CD4-positive, alpha-beta T cell treated with Interleukin-2 at 100 ng/mL for 4 hours (primary cell): Measurements from ENCODE around the gene ARIH2.
A peak's percentile ranks its signal among the peaks of the same experiment; 100 is the strongest.
"Not testable (repeated sequence)": the region's sequence is repeated elsewhere in the genome, so short reads cannot be mapped to it uniquely, and the experiment has no call there.

ENCODE experiments used
- DNase-seq: peaks from one replicate; pipeline ENCODE4 v3.0.0-alpha.2; 2020; ENCODE audit warnings: low spot score

Gene ARIH2

DNA sequence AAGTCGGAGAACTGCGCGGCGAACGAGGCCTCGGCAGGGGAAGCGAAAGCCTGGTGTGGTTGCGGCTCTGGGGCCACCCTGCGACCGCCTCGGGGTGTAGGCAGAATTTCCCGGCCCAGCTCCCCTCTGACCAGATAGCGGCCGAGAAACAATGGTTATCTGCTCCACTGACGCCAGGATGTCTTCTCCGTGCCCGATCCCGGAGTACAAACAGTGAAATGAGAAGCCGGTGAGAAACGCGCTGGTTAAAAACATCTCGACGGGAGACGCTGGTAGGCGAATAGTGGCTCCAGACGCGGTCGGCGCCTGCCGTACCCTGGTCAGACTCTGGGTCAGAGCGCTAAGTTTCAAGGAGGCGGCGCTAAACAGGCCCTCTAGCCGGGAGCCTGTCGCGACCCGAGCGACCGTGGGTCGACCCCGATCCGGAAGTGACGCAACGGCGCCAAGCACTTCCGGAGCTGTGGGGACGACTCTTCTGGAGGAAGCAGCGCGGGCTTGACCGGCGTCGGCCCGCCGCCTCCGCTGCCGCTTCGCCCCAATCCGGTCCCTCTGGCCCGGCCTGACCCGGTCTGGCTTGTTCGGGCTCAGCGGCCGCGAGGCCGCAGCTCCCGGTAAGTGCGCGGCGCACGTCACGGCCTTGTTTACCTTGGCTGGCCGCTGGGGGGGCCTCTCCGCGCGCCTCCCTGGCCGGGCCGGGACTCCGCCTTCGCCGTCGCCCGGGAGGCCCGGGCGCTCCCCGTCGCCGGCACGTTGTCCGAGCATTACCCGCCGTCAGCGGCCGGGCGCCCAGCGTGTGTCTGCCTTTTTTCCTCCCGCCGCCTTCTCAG is at the start of gene ARIH2:
Gene ARIH2 (plus strand): TSS at position 455 of the 827 bp plus-strand sequence. CDS start 8,717 bp downstream, outside the sequence.
- peak; percentile 83 for DNase-seq

DNA sequence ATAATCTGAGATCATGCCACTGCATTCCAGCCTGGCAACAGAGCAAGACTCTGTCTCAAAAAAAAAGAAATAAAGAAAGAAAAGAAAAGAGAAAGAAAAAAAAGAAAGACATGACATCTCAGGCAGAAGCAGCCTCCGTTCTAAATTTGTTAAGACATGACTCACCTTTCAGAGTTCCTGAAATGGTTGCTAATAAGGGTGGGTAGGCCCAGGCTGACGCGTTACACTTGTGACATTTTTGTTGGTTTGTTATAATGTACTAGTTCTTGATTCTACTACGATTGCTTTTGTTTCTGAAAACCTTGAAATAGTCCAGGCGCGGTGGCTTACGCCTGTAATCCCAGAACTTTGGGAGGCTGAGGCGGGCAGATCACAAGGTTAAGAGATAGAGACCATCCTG is 41.0 kb upstream of the ARIH2 start:
- DNase-seq, result no peak

DNA sequence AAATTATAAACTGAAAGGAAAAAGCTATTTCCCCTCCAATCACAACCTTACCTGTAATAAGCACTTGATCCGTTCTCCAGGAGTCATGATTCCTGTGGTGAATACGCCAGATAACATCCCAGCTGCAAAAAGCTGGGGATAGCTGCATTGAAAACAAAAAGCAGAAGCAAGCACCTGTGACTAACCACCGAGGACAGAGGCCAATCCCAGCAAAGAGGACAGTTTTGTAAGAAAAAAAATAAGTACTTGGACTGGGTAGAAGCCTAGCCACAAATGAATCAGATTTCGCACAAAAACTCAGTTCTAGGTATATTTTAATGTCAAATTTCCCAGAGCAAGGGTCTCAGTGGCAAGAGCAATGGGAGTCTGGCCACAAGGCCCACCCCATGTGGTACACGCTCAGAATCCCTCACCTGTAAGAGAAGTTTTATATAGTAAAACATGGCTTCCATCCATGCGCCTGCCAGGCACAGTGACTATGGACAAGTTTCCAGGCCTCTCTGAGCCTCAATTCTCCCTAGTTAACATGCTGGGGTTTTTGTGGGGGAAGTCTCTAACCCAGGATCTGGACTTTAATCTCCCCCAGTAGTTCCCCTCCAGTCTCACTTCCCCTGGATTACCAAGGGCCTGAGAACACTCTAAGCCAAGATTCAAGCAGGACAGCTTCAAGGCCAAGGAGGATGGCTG is 39.2 kb upstream of the ARIH2 start:
- DNase-seq, result no peak

DNA sequence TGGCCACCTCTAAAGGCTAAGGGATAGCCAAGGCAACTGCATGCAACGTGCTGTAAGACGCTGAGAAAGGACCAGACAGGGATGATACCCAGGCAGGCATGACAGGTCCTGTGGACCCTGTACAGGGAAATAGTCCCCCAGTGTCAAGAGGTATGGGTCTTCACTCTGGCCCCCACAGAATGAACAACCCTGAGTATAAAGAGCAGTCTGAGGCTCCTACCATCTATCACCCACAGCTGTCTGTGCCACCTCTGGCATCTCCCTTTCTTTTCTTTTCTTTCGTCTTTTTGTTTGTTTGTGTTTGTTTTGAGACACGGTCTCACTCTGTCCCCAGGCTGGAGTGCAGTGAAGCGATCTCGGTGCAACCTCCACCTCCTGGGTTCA is 38.7 kb upstream of the ARIH2 start:
- no peak for DNase-seq

DNA sequence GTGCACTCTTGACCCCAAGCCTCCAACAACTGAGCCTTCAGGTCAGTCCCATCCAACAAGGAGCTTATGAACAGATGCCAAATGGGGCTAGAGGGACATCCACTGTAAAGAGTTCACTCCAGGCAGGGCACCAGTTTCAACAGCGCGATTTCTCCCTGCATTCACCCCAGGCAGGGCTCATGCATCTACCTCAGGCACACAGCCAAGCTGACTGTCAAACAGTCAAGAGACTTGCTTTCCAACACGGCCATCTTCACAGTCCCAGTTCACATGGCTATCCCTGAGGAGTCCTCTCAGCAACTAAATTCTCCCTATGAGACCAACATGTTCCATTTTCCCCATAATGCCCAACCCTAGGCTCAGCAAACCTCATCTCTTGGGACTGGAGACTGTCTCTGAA is 37.6 kb upstream of the ARIH2 start:
- DNase-seq, result no peak

DNA sequence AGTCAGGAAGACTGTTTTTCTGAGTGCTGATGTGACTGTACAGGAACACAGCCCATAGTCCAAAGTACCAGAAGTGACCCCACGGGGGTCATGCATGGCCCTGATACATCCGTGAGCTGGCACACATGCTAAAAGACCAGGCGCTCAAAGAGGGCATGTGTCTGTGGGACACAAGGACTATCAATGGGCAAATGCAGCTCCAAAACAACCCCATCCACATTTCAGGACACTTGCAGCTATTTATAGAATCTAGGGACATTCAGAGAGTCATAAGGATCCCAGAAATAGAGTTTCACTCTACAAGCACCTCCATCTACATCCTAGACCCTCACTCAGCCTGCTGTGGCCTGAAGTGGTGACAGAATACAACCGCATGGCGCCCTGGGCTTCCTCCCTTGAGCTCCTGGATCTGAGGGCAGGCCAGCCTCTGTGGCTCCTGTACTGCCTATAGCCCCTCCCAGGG is 37.0 kb upstream of the ARIH2 start:
- no peak for DNase-seq

DNA sequence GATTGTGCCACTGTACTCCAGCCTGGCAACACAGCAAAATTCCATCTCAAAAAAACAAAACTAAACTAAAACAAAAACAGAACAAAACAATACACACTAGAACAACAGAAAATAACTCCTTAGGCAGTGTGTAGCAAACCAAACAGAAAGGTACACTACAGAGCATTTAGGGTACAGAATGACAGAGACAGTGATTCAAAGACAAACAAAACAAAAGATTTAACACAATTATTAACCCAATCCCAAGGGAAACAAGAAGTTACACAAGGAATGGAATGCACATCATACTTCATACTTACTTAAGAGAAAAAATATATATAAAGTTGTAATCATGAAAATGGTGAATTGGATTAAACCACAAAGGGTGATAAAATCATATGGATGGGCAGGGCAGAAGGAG is 32.9 kb upstream of the ARIH2 start:
- DNase-seq, result no peak

DNA sequence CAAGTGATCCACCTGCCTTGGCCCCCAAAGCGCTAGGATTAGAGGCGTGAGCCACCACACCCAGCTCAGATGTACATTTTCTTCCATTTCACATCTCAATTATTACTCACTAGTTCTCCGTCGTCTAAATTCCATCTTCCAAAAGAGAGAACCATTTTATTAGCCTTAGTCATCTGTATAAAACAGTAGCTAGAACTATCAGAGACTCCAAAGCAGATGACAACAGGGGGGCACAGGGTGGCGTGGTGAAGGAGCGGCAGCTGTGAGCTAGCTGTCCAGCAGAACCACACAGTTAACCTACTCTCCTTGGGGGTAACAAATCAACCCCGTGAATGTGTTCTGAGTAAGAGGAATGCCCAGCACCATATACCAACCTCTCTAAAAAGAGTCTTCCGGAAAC is 27.0 kb upstream of the ARIH2 start:
- no peak for DNase-seq

DNA sequence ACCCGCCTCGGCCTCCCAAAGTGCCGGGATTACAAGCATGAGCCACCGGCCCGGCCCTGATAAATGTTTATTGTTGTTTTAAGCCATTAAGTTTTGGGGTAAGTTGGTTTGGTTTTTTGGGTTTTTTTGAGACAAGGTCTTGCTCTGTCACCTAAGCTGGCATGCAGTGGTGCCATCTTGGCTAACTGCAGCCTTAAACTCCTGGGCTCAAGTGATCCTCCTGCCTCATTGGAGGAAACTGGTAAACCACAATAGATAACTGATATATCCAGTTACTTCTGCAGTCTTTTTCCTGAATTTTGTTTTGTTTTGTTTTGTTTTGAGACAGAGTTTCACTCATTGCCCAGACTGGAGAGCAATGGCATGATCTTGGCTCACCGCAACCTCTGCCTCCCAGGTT is 24.1 kb upstream of the ARIH2 start:
- DNase-seq, result no peak

DNA sequence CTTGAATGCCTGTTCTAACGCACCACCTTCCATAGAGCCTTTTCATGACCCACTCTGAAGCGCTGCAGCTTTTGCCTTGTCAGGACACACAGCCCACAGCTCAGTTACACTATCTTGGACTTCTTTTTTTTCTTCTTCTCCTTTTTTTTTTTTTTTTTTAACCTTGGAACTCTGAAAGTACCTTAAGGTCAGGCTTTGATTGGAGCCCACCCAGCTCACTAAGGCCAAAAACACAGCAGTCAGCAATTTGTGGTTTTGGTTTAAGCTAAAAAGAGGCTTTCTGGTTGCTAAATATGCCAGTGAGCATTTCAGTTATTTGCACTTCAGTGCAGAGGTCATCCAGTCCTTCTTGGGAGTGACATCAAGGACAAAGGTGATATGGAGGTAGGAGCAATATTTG is 21.7 kb upstream of the ARIH2 start:
- no peak for DNase-seq

DNA sequence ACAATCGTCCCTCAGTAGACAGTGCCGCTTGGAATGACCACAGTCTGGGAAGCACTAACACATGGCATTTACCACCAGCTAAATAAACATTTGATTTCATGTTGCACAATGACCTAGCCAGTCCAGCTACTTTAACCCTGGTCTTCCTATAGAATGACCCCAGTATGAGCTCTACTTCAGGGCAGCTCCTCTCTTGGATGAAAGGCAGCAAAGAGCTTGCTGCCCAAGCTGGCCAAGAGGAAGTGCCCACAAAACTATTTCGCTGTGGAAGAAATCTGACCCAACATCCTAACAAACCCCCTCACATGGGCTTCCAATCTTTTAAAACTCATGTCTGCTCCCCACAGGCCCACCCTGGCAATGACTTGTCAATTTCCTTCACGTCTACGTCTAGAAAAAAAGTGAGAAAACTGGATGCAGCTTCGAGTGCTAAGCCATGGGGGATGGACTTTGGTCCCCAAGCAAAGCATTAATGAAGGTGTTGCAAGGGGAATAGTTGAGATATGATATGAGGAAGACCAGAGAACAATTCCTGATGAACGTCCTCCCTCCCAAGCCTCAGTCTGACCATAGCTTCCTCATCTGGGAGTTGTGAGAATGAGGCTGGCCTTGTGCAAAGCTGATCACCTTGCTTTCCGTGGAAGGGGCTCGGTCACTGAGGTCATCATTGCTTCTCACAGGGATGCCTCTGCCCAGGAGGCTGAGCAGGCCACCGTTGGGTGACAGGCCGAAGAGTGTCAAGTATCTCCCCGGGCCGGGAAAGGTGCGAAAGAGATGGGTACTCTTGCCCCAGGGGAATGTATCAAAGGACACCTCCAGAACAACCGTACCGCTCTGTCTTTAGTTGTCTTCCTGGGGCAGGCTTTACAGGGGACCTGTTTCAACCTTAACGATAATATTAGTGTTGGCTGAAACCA is 20.9 kb upstream of the ARIH2 start:
- peak; percentile 4 for DNase-seq

DNA sequence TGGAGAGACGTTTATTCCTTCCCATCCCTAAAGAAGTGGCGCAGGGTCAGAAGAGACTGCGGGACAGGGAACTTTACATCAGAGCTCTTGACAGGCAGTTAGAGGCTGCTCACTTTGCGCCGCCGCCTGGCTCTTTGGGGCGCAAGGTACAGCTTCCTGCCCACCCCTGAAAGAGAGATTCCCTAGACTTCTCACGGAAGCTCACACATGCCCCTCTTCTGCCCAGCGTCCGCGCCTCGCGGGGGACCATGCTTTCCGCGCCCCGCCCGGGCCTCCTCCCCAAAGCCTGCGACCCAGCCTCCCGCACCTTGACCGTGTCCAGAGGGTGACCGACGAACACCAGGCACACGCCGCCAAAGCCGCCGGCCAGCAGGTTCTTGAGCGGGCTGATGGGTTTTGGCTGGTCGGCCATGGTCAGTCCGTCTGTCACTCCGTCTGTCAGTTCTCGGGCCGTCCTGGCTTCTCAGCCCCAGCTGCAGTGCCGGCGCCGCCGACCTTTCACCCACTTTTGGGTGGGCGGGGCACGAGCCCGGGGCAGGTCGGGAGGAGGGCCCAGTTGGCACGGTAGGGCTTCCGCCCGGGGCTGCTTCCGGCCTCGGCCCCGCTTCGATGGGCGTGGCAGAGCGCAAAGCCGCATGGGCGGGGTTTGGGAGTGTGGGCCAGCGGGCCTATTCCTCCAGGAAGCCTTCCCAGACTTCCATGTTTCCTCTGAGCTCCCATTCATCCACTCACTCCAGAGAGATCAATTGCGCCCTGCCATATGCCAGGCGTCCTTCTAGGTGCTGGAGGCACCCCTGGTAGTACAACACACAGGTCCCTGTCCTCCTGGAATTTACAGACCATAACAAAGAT is 20.0 kb upstream of the ARIH2 start, which contains the start of gene SLC25A20:
Gene SLC25A20 (minus strand): TSS at position 500 of the 852 bp plus-strand sequence. CDS start 88 bp downstream, at position 412.
- DNase-seq, result peak; percentile 88

DNA sequence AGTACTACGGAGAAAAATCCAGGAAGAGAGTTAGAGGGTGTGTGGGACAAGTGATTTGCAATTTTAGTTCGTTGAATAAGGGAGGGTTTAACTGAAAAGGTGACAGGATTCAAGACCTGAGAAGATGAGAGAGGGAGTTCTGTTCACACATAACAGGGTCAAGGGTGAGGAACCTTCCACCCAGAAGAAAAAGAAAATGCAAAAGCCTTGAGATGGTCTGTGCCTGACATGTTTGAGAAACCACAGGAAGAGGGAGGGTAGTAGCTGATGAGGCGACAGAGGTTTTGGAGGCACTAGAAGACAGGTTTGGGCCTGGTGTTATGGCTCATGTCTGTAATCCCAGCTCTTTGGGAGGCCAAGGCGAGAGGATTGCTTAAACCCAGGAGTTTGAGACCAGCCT is 19.4 kb upstream of the ARIH2 start:
- peak; percentile 53 for DNase-seq

DNA sequence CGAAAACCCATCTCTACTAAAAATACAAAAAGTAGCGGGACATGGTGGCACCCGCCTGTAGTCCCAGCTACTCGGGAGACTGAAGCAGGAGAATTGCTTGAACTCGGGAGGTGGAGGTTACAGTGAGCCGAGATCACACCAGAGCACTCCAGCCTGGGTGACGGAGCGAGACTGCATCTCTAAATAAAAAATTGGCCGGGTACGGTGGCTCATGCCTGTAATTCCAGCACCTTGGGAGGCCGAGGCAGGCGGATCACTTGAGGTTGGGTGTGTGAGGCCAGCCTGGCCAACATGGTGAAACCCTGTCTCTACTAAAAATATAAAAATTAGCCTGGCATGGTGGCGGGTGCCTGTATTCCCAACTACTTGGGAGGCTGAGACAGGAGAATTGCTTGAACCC is 11.6 kb upstream of the ARIH2 start:
- DNase-seq, result not testable (repeated sequence)

DNA sequence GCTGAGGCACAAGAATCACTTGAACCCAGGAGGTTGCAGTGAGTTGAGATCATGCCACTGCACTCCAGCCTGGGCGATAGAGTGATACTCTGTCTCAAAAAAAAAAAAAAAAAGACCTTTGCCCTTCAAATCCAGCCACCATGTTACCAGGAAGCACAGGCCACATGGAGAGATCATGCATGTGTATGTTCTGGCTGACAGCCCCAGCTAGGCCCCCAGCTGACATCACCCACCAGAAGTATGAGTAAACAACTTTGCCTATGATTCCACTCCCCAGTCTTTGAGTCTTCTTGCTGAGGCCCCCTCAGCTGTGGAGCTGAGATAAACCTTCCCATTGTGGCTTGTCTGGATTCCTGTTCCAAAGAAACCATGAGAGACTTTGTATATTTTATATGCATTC is 3.3 kb upstream of the ARIH2 start:
- no peak for DNase-seq

DNA sequence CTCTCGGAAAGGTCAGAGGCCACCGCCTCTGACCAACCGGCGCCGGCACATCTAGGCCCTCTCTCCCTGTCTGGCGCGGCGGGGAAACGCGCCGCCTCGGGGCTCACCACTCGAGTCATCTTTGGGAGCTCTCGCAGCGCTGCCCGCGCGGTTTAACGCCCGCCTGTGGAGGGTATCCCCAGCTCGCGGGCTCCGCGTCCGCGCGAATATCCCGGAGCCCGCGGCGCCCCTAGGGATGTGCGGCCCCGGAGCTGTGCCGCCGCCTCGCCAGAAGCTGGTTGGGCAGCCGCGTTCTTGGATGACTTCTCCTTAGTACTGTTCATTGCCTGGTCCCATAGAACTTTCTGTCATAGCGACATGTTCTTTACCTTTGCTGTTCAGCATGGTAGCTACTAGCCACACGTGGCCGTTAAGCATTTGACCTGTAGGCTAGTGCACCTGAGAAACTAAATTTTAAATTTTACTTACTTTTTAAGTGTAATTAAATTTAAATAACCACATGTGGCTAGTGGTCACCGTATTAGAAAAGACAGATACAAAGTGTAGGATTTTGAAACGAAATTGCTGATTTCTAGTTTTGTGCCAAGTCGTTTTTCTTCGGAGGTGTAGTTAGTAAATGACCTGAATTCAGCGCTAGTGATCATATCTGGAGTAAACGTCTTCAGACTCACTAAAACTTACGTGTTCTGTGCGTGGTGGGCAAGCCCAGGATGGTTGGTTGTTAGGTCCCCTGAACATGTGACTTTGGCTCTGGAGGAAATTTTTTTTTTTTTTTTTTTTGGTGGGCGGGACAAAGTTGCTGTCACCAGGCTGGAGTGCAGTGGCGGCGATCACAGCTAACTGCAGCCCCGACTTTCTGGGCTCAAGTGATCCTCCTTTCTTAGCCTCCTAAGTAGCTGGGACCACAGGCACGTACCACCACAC is 835 bp downstream of the ARIH2 start:
- DNase-seq, result peak; percentile 44

DNA sequence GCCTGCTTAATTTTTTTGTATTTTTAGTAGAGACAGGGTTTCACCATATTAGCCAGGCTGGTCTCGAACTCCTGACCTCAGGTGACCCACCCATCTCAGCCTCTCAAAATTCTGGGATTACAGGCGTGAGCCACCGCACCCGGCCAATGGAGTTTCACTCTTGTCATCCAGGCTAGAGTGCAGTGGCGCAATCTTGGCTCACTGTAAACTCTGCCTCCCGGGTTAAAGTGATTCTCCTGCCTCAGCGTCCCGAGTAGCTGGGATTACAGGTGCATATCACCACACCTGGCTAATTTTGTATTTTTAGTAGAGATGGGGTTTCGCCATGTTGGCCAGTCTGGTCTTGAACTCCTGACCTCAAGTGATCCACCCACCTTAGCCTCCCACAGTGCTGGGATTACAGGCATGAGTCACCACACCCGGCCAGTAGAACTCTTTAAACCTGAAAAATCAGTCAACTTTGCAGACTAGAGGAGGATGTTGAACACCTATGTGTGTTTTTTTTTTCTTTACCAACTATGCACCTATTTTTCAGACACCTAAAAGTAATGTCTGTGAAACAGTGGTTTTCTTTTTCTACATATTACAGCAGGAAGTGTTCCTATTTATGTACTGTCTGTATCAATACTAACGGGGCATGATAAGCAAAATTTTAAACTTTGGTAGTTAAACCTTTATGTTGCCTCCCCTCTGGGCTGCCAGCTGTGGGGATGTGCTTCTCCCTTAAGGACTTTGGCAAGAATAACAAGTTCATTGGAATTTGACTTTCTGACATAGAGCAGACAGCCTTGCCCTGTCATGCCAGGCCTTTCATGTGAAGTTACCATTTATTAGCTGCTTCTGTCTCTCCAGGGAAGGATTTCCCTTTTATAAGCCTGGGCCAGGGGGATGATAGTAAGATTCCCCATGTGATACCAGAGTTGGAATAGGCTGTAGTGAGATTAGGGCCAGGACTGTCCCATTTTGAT is 8.1 kb downstream of the ARIH2 start:
- no peak for DNase-seq

DNA sequence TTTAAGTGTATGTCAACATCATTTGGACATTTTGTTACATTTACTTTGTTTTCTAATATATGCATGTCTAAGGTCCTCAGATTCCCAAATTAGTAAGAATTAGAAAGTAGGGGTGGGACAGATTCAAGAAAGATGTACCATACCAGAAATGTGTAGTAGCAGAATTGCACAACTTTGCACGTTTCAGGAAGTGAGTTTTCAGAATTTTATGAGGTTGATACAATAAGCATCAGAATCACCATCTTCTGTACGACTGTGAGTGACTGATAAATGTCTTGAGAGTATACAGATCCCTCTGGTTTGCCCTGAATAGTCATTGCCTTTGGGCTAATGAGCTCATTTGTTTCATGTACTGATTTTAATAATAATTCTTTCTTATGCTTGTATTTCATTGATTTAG is 9.3 kb downstream of the ARIH2 start:
- DNase-seq, result no peak

DNA sequence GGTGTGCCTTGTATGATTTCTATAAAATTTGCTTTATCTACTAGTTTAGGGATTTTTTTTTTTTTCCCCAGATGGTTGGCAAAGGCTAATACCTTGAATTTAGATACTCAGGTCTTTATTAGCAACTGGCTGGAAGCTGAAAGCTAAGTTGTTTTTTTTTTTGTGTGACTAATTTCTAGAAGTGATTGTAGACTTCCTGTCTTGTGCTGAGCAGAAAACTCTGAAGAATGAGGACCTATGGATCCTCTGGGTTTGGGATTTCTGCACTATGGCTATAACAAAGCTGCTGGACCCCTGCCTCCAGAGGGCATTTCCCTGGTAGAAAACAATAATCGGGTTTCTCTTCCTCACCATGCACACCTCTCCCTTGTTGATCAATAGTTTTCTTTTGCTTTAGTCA is 10.0 kb downstream of the ARIH2 start:
- DNase-seq, result no peak
